ENCODE measurements around the gene STARD5. TPM values are rescaled to one million over a fixed set of nuclear protein-coding genes. Genes with fewer than 3 reads are reported as not detected.

STARD5 gene
- total RNA-seq, 4 donors from 2014 or later, result 0.36 to 1.7 (median 0.63) TPM

DNA sequence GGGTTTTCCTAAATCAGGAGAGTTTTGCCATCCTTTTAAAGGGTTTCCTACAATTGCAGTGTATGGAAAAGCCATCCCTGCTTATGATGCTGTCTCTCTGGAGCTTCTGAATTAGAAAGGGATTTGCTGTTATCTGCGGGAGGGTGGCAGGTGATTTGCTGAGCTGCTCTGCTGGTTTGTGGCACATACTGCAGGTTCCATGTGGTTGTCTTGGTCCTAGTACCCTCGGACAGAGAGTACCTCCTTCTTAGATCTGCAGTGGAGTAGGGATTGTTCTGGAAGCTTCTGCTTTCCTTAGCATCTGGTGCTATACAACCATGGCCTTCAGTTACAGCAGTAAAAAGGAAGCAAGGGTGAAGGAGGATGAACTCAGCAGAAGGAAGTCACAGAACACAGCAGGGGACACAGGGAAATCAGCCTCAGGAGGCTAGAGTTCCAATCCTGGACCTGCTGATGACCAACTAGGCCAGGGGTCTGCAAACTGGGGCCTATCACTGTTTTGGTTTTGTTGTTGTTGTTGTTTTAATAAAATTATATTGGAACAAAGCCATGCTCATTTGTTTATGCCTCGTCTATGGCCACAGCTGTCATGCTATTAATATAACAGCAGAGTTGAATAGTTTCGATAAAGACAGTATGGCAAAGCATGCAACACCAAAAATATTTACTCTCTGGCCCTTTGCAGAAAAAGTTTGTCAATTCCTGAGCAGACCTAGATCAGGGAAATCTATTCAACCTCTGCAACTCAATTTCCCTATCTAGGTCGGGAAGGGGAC is 39.5 kb downstream of the STARD5 start:
- intact Hi-C loops (cut with DNase I; ENCODE audit: low total_unique reads) (no loop called here), in situ Hi-C loops (cut with MboI; ENCODE audit: low sequenced_read_pairs in 4 of 4) (no loop called here)
- no peaks in the 10 kb centered on the region for H3K9me3 ChIP-seq
- ATAC-seq (no peak), DNase-seq (no peak)
- H3K27ac ChIP-seq, result no peak overlapping the region
- H3K4me3 ChIP-seq, result no peak overlapping the region
- peaks cover 0 to 5% of the 10 kb centered on the region in 2 donors for H3K4me1 ChIP-seq
- H3K36me3 ChIP-seq, result no peaks in the 10 kb centered on the region
- TF ChIP-seq, protein P1, sequence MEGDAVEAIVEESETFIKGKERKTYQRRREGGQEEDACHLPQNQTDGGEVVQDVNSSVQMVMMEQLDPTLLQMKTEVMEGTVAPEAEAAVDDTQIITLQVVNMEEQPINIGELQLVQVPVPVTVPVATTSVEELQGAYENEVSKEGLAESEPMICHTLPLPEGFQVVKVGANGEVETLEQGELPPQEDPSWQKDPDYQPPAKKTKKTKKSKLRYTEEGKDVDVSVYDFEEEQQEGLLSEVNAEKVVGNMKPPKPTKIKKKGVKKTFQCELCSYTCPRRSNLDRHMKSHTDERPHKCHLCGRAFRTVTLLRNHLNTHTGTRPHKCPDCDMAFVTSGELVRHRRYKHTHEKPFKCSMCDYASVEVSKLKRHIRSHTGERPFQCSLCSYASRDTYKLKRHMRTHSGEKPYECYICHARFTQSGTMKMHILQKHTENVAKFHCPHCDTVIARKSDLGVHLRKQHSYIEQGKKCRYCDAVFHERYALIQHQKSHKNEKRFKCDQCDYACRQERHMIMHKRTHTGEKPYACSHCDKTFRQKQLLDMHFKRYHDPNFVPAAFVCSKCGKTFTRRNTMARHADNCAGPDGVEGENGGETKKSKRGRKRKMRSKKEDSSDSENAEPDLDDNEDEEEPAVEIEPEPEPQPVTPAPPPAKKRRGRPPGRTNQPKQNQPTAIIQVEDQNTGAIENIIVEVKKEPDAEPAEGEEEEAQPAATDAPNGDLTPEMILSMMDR (IDR thresholded peaks at IDR 0.05 in 4 of 5, conservative IDR thresholded peaks at IDR 0.05 in 1 of 5), result no peak
- no peak for TF ChIP-seq POLR2A (IDR thresholded peaks at IDR 0.05)
- H3K27me3 ChIP-seq, result no peaks in the 10 kb centered on the region

DNA sequence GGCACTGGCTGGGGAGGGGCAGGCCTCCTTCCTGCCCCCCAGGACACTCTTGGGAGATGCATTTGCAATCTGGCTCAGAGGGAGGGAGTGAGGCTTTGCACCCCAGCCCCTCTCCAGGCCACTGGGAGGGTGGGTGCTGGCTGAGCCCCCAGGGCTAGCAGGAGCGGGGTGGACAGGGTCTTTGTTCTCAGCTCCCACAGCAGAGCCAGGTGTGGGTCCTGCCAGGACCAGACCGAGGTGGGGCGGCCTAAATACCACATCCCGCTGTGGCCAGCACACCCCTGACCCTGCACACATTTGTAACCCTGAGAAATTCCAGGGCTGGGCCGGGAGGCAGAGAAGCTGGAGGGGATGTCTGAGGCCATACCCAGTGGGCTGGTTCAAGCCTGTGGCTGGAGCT is 41.0 kb downstream of the STARD5 start:
- TF ChIP-seq, protein P1 (IDR thresholded peaks at IDR 0.05 in 4 of 5, conservative IDR thresholded peaks at IDR 0.05 in 1 of 5), result no peak
- no peak for TF ChIP-seq POLR2A (IDR thresholded peaks at IDR 0.05)
- DNase-seq (no peak), ATAC-seq (no peak)
- Histone ChIP-seq H3K36me3 (no peaks in the 10 kb centered on the region), H3K4me1 (peaks cover 0 to 5% of the 10 kb centered on the region in 2 donors), H3K27me3 (no peaks in the 10 kb centered on the region), H3K9me3 (no peaks in the 10 kb centered on the region), H3K27ac (no peak overlapping the region), H3K4me3 (no peak overlapping the region)
- intact Hi-C loops (cut with DNase I; ENCODE audit: low total_unique reads) (no loop called here), in situ Hi-C loops (cut with MboI; ENCODE audit: low sequenced_read_pairs in 4 of 4) (no loop called here)

DNA sequence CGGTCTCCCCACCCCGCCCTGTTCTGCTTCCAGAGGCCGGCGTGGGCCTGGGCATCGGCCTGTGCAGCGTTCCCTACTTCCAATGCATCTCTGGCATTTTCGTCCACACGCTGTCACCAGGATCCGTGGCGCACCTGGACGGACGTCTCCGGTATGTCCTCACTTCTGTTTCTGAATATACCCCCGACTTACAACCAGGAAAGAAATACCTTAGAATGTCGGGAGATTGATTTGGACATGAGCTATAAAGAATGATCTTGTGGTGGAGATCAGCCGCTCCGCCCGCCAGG is 41.4 kb downstream of the STARD5 start:
- Histone ChIP-seq H3K27ac (no peak overlapping the region), H3K36me3 (no peaks in the 10 kb centered on the region), H3K9me3 (no peaks in the 10 kb centered on the region), H3K4me1 (peaks cover 0 to 5% of the 10 kb centered on the region in 2 donors), H3K27me3 (no peaks in the 10 kb centered on the region), H3K4me3 (no peak overlapping the region)
- ATAC-seq (no peak), DNase-seq (no peak)
- intact Hi-C loops (cut with DNase I; ENCODE audit: low total_unique reads), result no loop called here
- TF ChIP-seq POLR2A (IDR thresholded peaks at IDR 0.05), result no peak
- in situ Hi-C loops (cut with MboI; ENCODE audit: low sequenced_read_pairs in 4 of 4), result no loop called here

DNA sequence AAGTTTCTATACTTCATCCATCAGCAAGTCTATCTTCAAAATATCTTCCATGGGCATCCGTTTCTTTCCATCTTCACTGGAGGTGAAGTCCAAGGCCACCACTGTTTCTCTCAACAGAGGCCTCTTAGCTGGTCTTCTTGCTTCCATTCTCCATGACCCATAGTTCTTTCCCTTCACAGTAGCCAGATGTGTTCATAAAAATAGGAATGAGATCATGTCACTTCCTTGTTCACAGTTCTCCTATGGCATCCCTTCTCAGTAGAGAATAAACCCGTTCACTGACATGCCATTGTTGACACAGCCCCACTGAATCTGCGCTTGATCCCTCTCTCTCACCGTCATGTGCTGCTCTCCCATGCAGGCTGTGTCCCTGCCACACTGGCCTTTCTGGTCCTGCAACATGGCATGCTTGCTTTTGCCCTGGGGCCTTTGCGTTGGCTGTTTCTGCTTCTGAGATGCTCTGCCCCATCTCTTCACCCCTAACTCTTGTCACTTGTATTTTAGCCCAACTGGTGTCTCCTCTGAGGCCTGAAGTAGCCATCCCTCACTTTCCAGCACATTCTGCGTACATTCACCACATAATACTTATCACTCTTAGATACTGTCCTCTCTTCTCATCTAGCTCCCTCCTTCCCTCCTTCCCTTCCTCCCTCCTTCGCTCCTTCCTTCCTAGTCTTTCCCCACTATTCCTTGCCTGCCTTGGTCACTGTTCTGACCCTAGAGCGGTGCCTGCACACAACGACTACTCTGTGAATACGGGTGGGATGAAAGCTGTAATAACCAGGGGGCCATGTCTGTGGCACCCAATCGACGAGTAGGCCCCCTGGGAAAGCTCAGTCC is 42.0 kb downstream of the STARD5 start:
- H3K9me3 ChIP-seq, result no peaks in the 10 kb centered on the region
- in situ Hi-C loops (cut with MboI; ENCODE audit: low sequenced_read_pairs in 4 of 4), result no loop called here
- ATAC-seq (no peak), DNase-seq (no peak)
- H3K27me3 ChIP-seq, result no peaks in the 10 kb centered on the region
- intact Hi-C loops (cut with DNase I; ENCODE audit: low total_unique reads), result no loop called here
- H3K27ac ChIP-seq, result no peak overlapping the region
- H3K4me1 ChIP-seq, result peaks cover 0 to 5% of the 10 kb centered on the region in 2 donors
- no peaks in the 10 kb centered on the region for H3K36me3 ChIP-seq
- H3K4me3 ChIP-seq, result no peak overlapping the region
- TF ChIP-seq, protein P1 (IDR thresholded peaks at IDR 0.05 in 4 of 5, conservative IDR thresholded peaks at IDR 0.05 in 1 of 5), result no peak
- TF ChIP-seq POLR2A (IDR thresholded peaks at IDR 0.05), result no peak

DNA sequence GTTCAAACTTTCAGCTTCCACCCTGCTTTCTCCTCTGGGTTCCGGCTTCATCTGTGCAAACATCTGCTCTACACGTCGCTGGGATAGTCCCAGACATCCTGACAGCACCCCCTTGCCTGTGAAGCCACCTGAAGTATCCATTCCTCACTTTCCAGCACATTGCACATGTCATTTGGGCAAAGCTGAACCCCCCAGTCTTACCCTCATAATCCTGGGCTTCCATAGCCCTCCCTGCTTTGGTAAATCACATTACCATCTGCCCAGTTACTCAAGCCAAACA is 42.5 kb downstream of the STARD5 start:
- H3K36me3 ChIP-seq, result no peaks in the 10 kb centered on the region
- no peak for ATAC-seq
- intact Hi-C loops (cut with DNase I; ENCODE audit: low total_unique reads) (no loop called here), in situ Hi-C loops (cut with MboI; ENCODE audit: low sequenced_read_pairs in 4 of 4) (no loop called here)
- no peaks in the 10 kb centered on the region for H3K9me3 ChIP-seq
- peaks cover 0 to 5% of the 10 kb centered on the region in 2 donors for H3K4me1 ChIP-seq
- no peak overlapping the region for H3K4me3 ChIP-seq
- H3K27me3 ChIP-seq, result no peaks in the 10 kb centered on the region
- DNase-seq, result no peak
- no peak for TF ChIP-seq POLR2A (IDR thresholded peaks at IDR 0.05)
- TF ChIP-seq, protein P1 (IDR thresholded peaks at IDR 0.05 in 4 of 5, conservative IDR thresholded peaks at IDR 0.05 in 1 of 5), result no peak
- no peak overlapping the region for H3K27ac ChIP-seq

Measured in gastrocnemius medialis (tissue), 4 donors.